K562 (cell line): Measurements from ENCODE around the gene LHPP. TPM values are rescaled to one million over a fixed set of nuclear protein-coding genes. Genes with fewer than 3 reads are reported as not detected.

Source experiments
- ATAC-seq: fragments of 200-7000 bp; cut with Tn5 transposase; 3 replicates; pipeline ENCODE4 v1.9.1; 2020; ENCODE audit warnings: moderate library complexity
- BruUV-seq: library from RNA; stranded (reverse); fragments of 400-500 nt; replicated peaks from 2 replicates; lab custom pipeline; 2021; lab: Mats Ljungman, UMichigan
- CTCF ChIA-PET: fragments of 300-600 bp; formaldehyde crosslinking; extraction: SDS; loops from one replicate; lab custom pipeline; 2021; ENCODE audit warnings: low intra/inter-chr PET ratio; lab: Yijun Ruan, JAX
- POLR2A ChIA-PET: fragments of 300-600, 350-650 bp; sonication (Branson Sonifier 250); formaldehyde crosslinking; extraction: SDS; loops from one replicate; lab custom pipeline; 2021; ENCODE audit warnings: antibody characterized with exemption, inconsistent platforms; lab: Yijun Ruan, JAX
- DNase-seq, 4 experiments: peaks; one replicate each; pipeline versions ENCODE4 v3.0.0 to v3.0.0-alpha.2; 2011 to 2018; ENCODE audit warnings: low spot score in 3 of 4, mixed read lengths in 3 of 4; ENCODE audit errors: extremely low read depth in 1 of 4
- FAIRE-seq: peaks from 2 replicates; lab custom pipeline; 2011; peaks lifted over from hg19 to GRCh38; lab: Jason Lieb, UNC
- H2AFZ ChIP-seq: 2 replicates; pipeline ENCODE4 v1.6.0; 2011; ENCODE audit warnings: low read depth, low read length, control low read depth, inconsistent platforms
- H3K27ac ChIP-seq: fragments of 200-600 bp; 3 replicates; pipeline ENCODE4 v1.8.0; 2011; ENCODE audit warnings: low read depth, mild to moderate bottlenecking, control low read depth, inconsistent platforms, low read length, moderate library complexity, mixed read lengths; ENCODE audit errors: extremely low read depth
- H3K27me3 ChIP-seq, 2 experiments: fragments of 300-600 bp in 1 of 2; 2 replicates in 1 of 2; 3 replicates in 1 of 2; pipeline versions ENCODE4 v1.6.0 to v1.8.0; 2011; ENCODE audit warnings: inconsistent platforms in 2 of 2, low read length in 2 of 2, mild to moderate bottlenecking in 1 of 2, mixed read lengths in 1 of 2, moderate library complexity in 1 of 2; ENCODE audit not compliant: control insufficient read depth in 2 of 2, insufficient read depth in 2 of 2
- H3K36me3 ChIP-seq: fragments of 300-600 bp; 3 replicates; pipeline ENCODE4 v1.8.0; 2011; ENCODE audit warnings: mild to moderate bottlenecking, low read length, inconsistent platforms; ENCODE audit not compliant: control insufficient read depth, insufficient read depth
- H3K4me1 ChIP-seq, 2 experiments: fragments of 200-600 bp in 1 of 2; replicated peaks in 1 of 2; 2 replicates in 1 of 2; 3 replicates in 1 of 2; pipeline versions ENCODE4 v1.5.1 to v1.8.0; 2011; ENCODE audit warnings: inconsistent platforms in 2 of 2, low read length in 2 of 2, mild to moderate bottlenecking in 1 of 2, mixed read lengths in 1 of 2, moderate library complexity in 1 of 2; ENCODE audit not compliant: control insufficient read depth in 2 of 2, insufficient read depth in 2 of 2
- H3K4me2 ChIP-seq: 2 replicates; pipeline ENCODE4 v1.6.1; 2011; ENCODE audit warnings: low read length, control low read depth, inconsistent platforms, mixed read lengths; ENCODE audit not compliant: insufficient read depth
- H3K4me3 ChIP-seq: fragments of 200-600 bp; sonication (generic), shearing (Covaris generic); 2 replicates; pipeline ENCODE4 v1.5.1; 2016; ENCODE audit warnings: control low read depth, inconsistent platforms
- H3K79me2 ChIP-seq: fragments of 200-600 bp; 3 replicates; pipeline ENCODE4 v1.8.0; 2011; ENCODE audit warnings: low read length, inconsistent platforms; ENCODE audit not compliant: control insufficient read depth, insufficient read depth
- H3K9ac ChIP-seq, 2 experiments: 2 replicates each; pipeline versions ENCODE4 v1.6.0 to v1.6.1; 2011; ENCODE audit warnings: low read depth in 2 of 2, low read length in 2 of 2, control low read depth in 1 of 2, inconsistent platforms in 1 of 2, mild to moderate bottlenecking in 1 of 2, mixed read lengths in 1 of 2; ENCODE audit not compliant: insufficient read depth in 1 of 2
- H3K9me1 ChIP-seq: one replicate; pipeline ENCODE4 v1.6.0; 2011; ENCODE audit warnings: inconsistent platforms, mild to moderate bottlenecking, low read length, moderate library complexity; ENCODE audit not compliant: control insufficient read depth, insufficient read depth
- H3K9me3 ChIP-seq: replicated peaks from 2 replicates; pipeline ENCODE4 v1.5.1; 2011; ENCODE audit warnings: low read depth, low read length, inconsistent platforms; ENCODE audit not compliant: control insufficient read depth, insufficient read depth
- H4K20me1 ChIP-seq: replicated peaks from 2 replicates; pipeline ENCODE4 v1.6.1; 2011; ENCODE audit warnings: low read length, inconsistent platforms, mixed read lengths; ENCODE audit not compliant: control insufficient read depth, insufficient read depth
- BRF2 ChIP-seq: IDR thresholded peaks from 3 replicates; pipeline ENCODE4 v1.6.1; 2011; ENCODE audit warnings: borderline replicate concordance, mild to moderate bottlenecking; ENCODE audit not compliant: insufficient read length, insufficient read depth
- HDAC8 ChIP-seq: fragments of 450-650 bp; IDR thresholded peaks from 2 replicates; pipeline ENCODE4 v1.6.1; 2016; ENCODE audit warnings: mild to moderate bottlenecking, missing genetic modification characterization, moderate library complexity, missing compliant biosample characterization
- LEF1 ChIP-seq: fragments of 450-650 bp; IDR thresholded peaks from 2 replicates; pipeline ENCODE4 v1.6.1; 2016; ENCODE audit warnings: mild to moderate bottlenecking
- MAFG ChIP-seq: fragments of 450-650 bp; conservative IDR thresholded peaks from 2 replicates; pipeline ENCODE4 v1.6.1; 2016; ENCODE audit warnings: missing genetic modification characterization, missing compliant biosample characterization
- PTBP1 ChIP-seq: fragments of 200-400 bp; formaldehyde crosslinking; IDR thresholded peaks from 2 replicates; pipeline ENCODE4 v1.6.1; 2017; ENCODE audit warnings: low read depth, low read length
- ZNF175 ChIP-seq: fragments of 200-800 bp; sonication (Bioruptor generic); IDR thresholded peaks from 2 replicates; pipeline ENCODE4 v1.6.1; 2016; ENCODE audit warnings: low read depth, mild to moderate bottlenecking, missing genetic modification characterization, missing compliant biosample characterization
- WGBS: fragments of 100-300 bp; shearing (Covaris generic); methylation state at CpG from one replicate; pipeline ENCODE4 v1.1.6; 2016; ENCODE audit warnings: low coverage, mixed read lengths; ENCODE audit not compliant: insufficient coverage; ENCODE audit errors: missing lambda C conversion rate; 5-methylcytosine and 5-hydroxymethylcytosine counted together
- in situ Hi-C: fragments of 300-500 bp; cut with MboI; formaldehyde crosslinking; loops from 4 replicates; pipeline ENCODE4 v1.15.0; 2018; ENCODE audit warnings: inconsistent platforms, mixed read lengths
- intact Hi-C: fragments of 100-400 bp; cut with micrococcal nuclease; formaldehyde crosslinking; loops from 2 replicates; pipeline ENCODE4 v1.14.2; 2022
- polyA plus RNA-seq, 8 experiments: library from polyadenylated mRNA; depleted of rRNA in 4 of 8; stranded (reverse) in 5 of 8; unstranded in 3 of 8; fragments of >200 nt; fragmentation: Nextera tagmentation in 2 of 8; fragmentation: Illumina TruSeq in 1 of 8; extraction: Ambion mirVana in 2 of 8; extraction: Trizol in 1 of 8; gene quantifications; 2 replicates each; pipeline versions ENCODE4 v1.2.1 to v1.2.3, GENCODE V29; 2011 to 2014; ENCODE audit warnings: inconsistent platforms in 1 of 8, missing spikeins in 1 of 8
- total RNA-seq, 7 experiments: library from RNA; depleted of rRNA in 6 of 7; stranded (reverse); fragments of >200 nt in 6 of 7; fragmentation: Illumina TruSeq in 2 of 7; extraction: Trizol in 2 of 7; gene quantifications; 2 replicates each; pipeline versions ENCODE4 v1.2.1 to v1.2.3, GENCODE V29; 2011 to 2021; ENCODE audit warnings: low replicate concordance in 1 of 7

The LHPP gene
- total and polyA plus RNA-seq, 9 of the 15 experiments (the other 6 are each of a cell fraction or from before 2014, with no cell fraction given) = 0.34 to 7.4 (median 3.0) TPM

DNA sequence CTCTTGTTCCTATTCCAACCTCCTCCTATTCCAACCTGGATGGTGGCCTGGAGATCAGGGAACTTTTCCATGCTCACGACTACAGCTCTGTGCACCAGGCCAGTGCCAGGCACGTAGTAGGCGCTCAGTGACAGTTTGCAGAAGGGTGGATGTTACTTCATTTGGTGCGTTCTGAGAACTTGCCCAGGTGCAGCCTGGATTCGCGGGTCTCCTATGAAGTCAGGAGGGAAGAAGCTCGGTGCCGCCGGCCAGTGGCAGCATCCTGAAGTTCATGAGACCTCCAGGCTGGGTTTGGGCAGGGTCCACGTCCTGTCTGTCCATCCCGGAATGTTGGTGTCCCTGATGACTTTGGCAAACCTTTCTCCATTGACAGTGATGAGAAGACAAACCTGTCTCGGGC, 21.3 kb downstream of the LHPP start:
- no TSS peak for BruUV-seq
- Histone ChIP-seq H3K27ac (no peak overlapping the region), H3K9ac (no peak overlapping the region), H3K9me3 (no peaks in the 10 kb centered on the region; the same call in 1 of the 2 replicates), H2AFZ (no peak overlapping the region), H3K36me3 (no peaks in the 10 kb centered on the region), H4K20me1 (no peaks in the 10 kb centered on the region), H3K4me1 (peaks cover 8 to 23% of the 10 kb centered on the region in 2 experiments; a peak in 4 of 5 replicates), H3K4me3 (no peak overlapping the region), H3K4me2 (no peak overlapping the region), H3K27me3 (no peaks in the 10 kb centered on the region), H3K9me1 (no peaks in the 10 kb centered on the region), H3K79me2 (no peaks in the 10 kb centered on the region)
- CTCF ChIA-PET = interaction anchor here (0.5 kb wide), 1 partner anchor 48 kb away, joined by 4 read pairs; no protein-coding TSS in a partner anchor
- POLR2A ChIA-PET = interaction anchor here (1.9 kb wide), 1 partner anchor 10 kb away, joined by 8 read pairs; no protein-coding TSS in a partner anchor
- WGBS = 59% methylated on average over 5 of the region's 12 CpGs
- no peak for DNase-seq
- TF ChIP-seq BRF2 (no peak), HDAC8 (tag) (no peak), LEF1 (no peak), PTBP1 (no peak), ZNF175 (CRISPR knock-in tag) (no peak), MAFG (no peak)
- no peak for ATAC-seq
- intact Hi-C loops (no loop called here), in situ Hi-C loops (no loop called here)
- FAIRE-seq = no peak
